ENCODE results near the gene IGSF6.
"Not testable (repeated sequence)": the region's sequence is repeated elsewhere in the genome, so short reads cannot be mapped to it uniquely, and the experiment has no call there.

IGSF6 gene

GRCh38 chr16:21608639-21609328 lies 43.6 kb downstream of the IGSF6 start:
- no peak for TF ChIP-seq CTCF (conservative IDR thresholded peaks at IDR 0.05; ENCODE audit: low read depth, low read length)
- H3K4me3 ChIP-seq (ENCODE audit: low read depth, low read length): no peak overlapping the region
- peak; percentile 61 for DNase-seq (ENCODE audit: low read depth)

- DNase-seq (ENCODE audit: low read depth); H3K4me3 ChIP-seq (ENCODE audit: low read depth, low read length): not testable (repeated sequence)
Measured at GRCh38 chr16:21605848-21606247, 46.6 kb downstream of the IGSF6 start.

- TF ChIP-seq CTCF (conservative IDR thresholded peaks at IDR 0.05; ENCODE audit: low read depth, low read length): no peak
- DNase-seq (ENCODE audit: low read depth): no peak
- H3K4me3 ChIP-seq (ENCODE audit: low read depth, low read length): no peak overlapping the region
Measured at GRCh38 chr16:21603928-21604327, 48.5 kb downstream of the IGSF6 start.

- no peak for TF ChIP-seq CTCF (conservative IDR thresholded peaks at IDR 0.05; ENCODE audit: low read depth, low read length)
- no peak overlapping the region for H3K4me3 ChIP-seq (ENCODE audit: low read depth, low read length)
- DNase-seq (ENCODE audit: low read depth): no peak
Measured at GRCh38 chr16:21602785-21603184, 49.6 kb downstream of the IGSF6 start.

GRCh38 chr16:21600031-21600773 lies 52.2 kb downstream of the IGSF6 start:
- peak; percentile 49 for DNase-seq (ENCODE audit: low read depth)
- TF ChIP-seq CTCF (conservative IDR thresholded peaks at IDR 0.05; ENCODE audit: low read depth, low read length): no peak
- H3K4me3 ChIP-seq (ENCODE audit: low read depth, low read length): peak overlapping the region; percentile 93

GRCh38 chr16:21599122-21600030 lies 53.0 kb downstream of the IGSF6 start, which contains the start of gene METTL9:
METTL9 (plus strand) TSS chr16:21599577; CDS start chr16:21599734, 157 bp downstream.
- DNase-seq (ENCODE audit: low read depth): peak; percentile 96
- no peak for TF ChIP-seq CTCF (conservative IDR thresholded peaks at IDR 0.05; ENCODE audit: low read depth, low read length)
- peak within 1 kb of the TSS; percentile 93 for H3K4me3 ChIP-seq (ENCODE audit: low read depth, low read length)

- no peak for TF ChIP-seq CTCF (conservative IDR thresholded peaks at IDR 0.05; ENCODE audit: low read depth, low read length)
- DNase-seq (ENCODE audit: low read depth): peak; percentile 22
- H3K4me3 ChIP-seq (ENCODE audit: low read depth, low read length): peak overlapping the region; percentile 93
Measured at GRCh38 chr16:21598701-21599121, 53.7 kb downstream of the IGSF6 start.

Data from choroid plexus epithelial cell (primary cell).